H1 (cell line): ENCODE results near the gene WWP2. TPM values are rescaled to one million over a fixed set of nuclear protein-coding genes. Genes with fewer than 3 reads are reported as not detected.

ENCODE experiments used
- BCL11A ChIP-seq, 2 experiments: IDR thresholded peaks; one replicate each; pipeline ENCODE4 v1.6.1; 2011; ENCODE audit warnings: low read depth in 2 of 2, low read length in 2 of 2, mild to moderate bottlenecking in 2 of 2
- BRCA1 ChIP-seq: IDR thresholded peaks from 2 replicates; pipeline ENCODE4 v1.6.1; 2012; ENCODE audit warnings: low read depth, low read length, improper control_type of control experiment
- CHD7 ChIP-seq: fragments of 300-600 bp; sonication (generic); IDR thresholded peaks from 2 replicates; pipeline ENCODE4 v1.7.1; 2012; ENCODE audit warnings: low read length, moderate library complexity, mild to moderate bottlenecking, inconsistent platforms; ENCODE audit not compliant: insufficient replicate concordance
- CTCF ChIP-seq, 3 experiments: IDR thresholded peaks; 1 replicate in 2 of 3; 2 replicates in 1 of 3; pipeline versions ENCODE4 v1.5.1 to v1.6.1; 2011; ENCODE audit warnings: low read length in 3 of 3, mild to moderate bottlenecking in 3 of 3, inconsistent platforms in 2 of 3, low read depth in 1 of 3, moderate library complexity in 1 of 3; ENCODE audit not compliant: insufficient read depth in 1 of 3; ENCODE audit errors: control extremely low read depth in 1 of 3
- KDM5A ChIP-seq: fragments of 200-600 bp; IDR thresholded peaks from 2 replicates; pipeline ENCODE4 v1.7.1; 2012; ENCODE audit warnings: mild to moderate bottlenecking, low read length, inconsistent platforms, mixed read lengths
- POLR2A ChIP-seq, 2 experiments: IDR thresholded peaks; 1 replicate in 1 of 2; 2 replicates in 1 of 2; pipeline ENCODE4 v1.6.1; 2011; ENCODE audit warnings: low read depth in 2 of 2, low read length in 2 of 2, mild to moderate bottlenecking in 2 of 2; ENCODE audit errors: control extremely low read depth in 1 of 2
- SAP30 ChIP-seq: fragments of 300-600 bp; sonication (generic); IDR thresholded peaks from 2 replicates; pipeline ENCODE4 v1.7.1; 2012; ENCODE audit warnings: low read length, moderate library complexity, mild to moderate bottlenecking, inconsistent platforms; ENCODE audit not compliant: insufficient read depth, insufficient replicate concordance
- SIN3A ChIP-seq, 2 experiments: IDR thresholded peaks in 1 of 2; conservative IDR thresholded peaks in 1 of 2; 2 replicates each; pipeline ENCODE4 v1.6.1; 2011 to 2012; ENCODE audit warnings: low read length in 2 of 2, improper control_type of control experiment in 1 of 2, low read depth in 1 of 2, mild to moderate bottlenecking in 1 of 2
- SIX5 ChIP-seq: IDR thresholded peaks from 2 replicates; pipeline ENCODE4 v1.6.1; 2011; ENCODE audit warnings: mild to moderate bottlenecking, low read depth, low read length
- TEAD4 ChIP-seq: IDR thresholded peaks from 2 replicates; pipeline ENCODE4 v1.6.1; 2012; ENCODE audit warnings: low read depth, low read length, inconsistent platforms, mixed read lengths
- polyA plus RNA-seq, 7 experiments: library from polyadenylated mRNA; depleted of rRNA in 3 of 7; stranded (reverse) in 5 of 7; unstranded in 2 of 7; fragments of >200 nt in 5 of 7; fragments of 200-250 nt in 2 of 7; gene quantifications; 1 replicate in 5 of 7; 2 replicates in 1 of 7; 4 replicates in 1 of 7; pipeline versions ENCODE4 v1.2.1 to v1.2.3, GENCODE V29; 2011 to 2013; ENCODE audit warnings: missing spikeins in 2 of 7, mixed read lengths in 2 of 7
- total RNA-seq: library from RNA; stranded (reverse); fragmentation: NEBNext Ultra II Directional; extraction: Animal tissue kit (Norgen Biotek cat#: 25700); gene quantifications from 2 replicates; pipeline ENCODE4 v1.2.1, GENCODE V29; 2021

WWP2 gene
- total and polyA plus RNA-seq, 2 of the 8 experiments (the other 6 are each of a cell fraction or from before 2014, with no cell fraction given) = 14.1 to 42.2 TPM

GRCh38 chr16:69853481-69853880 lies 91.3 kb downstream of the WWP2 start (continued):
- TF ChIP-seq CHD7 (no peak), SAP30 (no peak), TEAD4 (no peak), POLR2A (IDR thresholded peaks at IDR 0.05; ENCODE audit: control extremely low read depth in 1 of 2, low read depth in 2 of 2, low read length in 2 of 2) (no peak), SIX5 (no peak), KDM5A (no peak), SIN3A (conservative IDR thresholded peaks at IDR 0.05 in 1 of 2, IDR thresholded peaks at IDR 0.05 in 1 of 2; ENCODE audit: low read depth in 1 of 2, low read length in 2 of 2) (no peak), BRCA1 (no peak), BCL11A (IDR thresholded peaks at IDR 0.05; ENCODE audit: low read depth in 2 of 2, low read length in 2 of 2) (no peak), CTCF (IDR thresholded peaks at IDR 0.05; ENCODE audit: control extremely low read depth in 1 of 3, insufficient read depth in 1 of 3, low read depth in 1 of 3, low read length in 3 of 3) (no peak)
